Measurements from ENCODE around the gene FHOD3.
"Not testable (repeated sequence)": the region's sequence is repeated elsewhere in the genome, so short reads cannot be mapped to it uniquely, and the experiment has no call there.

The FHOD3 gene

DNA sequence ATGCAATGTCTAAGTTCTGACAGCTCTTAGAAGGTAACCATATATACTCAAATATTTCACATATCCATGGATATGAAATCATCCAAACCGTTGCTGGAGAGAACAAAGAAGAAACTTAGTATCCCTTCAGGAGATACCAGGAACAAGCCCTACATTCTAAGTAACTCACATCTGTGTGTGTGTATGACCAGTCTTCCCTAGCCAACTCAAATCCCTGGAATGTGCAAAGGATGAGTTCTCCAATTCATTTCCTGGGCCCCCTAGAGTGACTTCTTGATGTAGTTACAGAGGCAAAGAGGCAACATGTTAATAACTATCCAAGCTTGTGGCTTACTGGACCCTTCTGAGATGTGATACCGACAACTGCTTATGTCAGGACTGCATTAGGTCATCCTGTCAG lies 511.2 kb downstream of the FHOD3 start:
- Mint-ChIP-seq H3K4me1 (peaks cover 4% of the 10 kb centered on the region), H3K27me3 (no peaks in the 10 kb centered on the region), H3K9me3 (no peaks in the 10 kb centered on the region), H3K4me3 (no peak overlapping the region), H3K27ac (no peak overlapping the region)
- ATAC-seq (no peak), DNase-seq (no peak)

DNA sequence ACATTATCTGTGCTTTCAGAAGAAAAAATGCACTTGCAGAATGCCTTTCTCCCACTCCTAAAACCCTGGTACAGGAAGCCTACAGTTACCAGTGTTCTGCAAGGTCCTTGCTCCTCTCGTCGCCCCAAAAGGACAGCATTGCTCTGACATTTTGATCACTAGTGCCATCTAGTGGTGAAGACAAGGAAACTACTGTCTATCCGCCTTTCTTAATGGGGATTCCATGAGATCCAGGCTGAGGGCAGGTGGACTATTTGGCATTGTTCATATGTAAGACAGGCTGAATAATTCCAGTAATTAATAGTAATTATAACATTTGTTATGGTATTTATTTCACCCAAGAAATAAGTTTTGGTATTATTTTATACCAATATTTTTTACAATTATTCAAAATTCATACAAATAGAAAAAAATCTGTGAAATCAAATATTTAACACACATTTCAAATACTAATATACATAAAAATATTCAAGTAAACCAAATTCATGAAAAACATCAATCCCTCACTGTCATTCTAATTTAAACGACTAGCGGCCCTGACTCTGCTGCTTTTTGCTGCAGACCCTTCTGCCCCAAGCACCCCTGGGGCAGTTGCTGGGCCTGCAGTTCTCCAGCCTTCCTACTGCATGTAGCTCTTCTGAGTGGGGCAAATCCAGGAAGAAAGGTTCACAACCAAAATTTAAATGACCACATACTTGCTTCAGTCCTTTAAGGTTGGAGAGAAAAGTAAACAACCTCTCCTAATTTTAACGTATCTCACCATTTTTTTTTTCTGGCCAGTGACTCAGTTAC lies 512.3 kb downstream of the FHOD3 start:
- Mint-ChIP-seq H3K4me1 (peaks cover 6% of the 10 kb centered on the region), H3K9me3 (no peaks in the 10 kb centered on the region), H3K4me3 (no peak overlapping the region), H3K27me3 (no peaks in the 10 kb centered on the region), H3K27ac (peak overlapping the region in 1 of 2 donors; percentile 48)
- ATAC-seq (peak; percentile 82), DNase-seq (peak; percentile 19 to 20)

DNA sequence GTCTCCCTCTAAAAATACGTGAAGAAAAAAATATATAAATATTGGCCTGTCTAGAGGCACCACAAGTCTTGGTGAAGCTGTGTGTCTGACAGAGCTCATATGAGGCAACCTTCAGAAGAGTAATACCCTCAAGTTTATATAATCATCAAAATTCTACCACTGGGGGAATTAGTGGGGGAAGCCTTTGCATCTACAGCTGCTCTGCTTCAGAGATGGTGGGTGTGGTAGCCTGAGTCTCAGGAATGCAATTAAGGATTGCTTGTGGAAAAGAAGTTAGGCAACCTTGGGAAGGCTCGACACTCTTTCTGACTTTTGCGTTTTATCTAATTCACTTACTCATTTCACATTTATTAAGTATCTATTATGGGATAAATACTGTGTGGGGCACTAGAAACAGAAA lies 513.9 kb downstream of the FHOD3 start:
- Mint-ChIP-seq H3K4me1 (peaks cover 6% of the 10 kb centered on the region), H3K27me3 (no peaks in the 10 kb centered on the region), H3K4me3 (no peak overlapping the region), H3K9me3 (no peaks in the 10 kb centered on the region), H3K27ac (peak overlapping the region in 1 of 2 donors; percentile 27)
- DNase-seq, result no peak
- ATAC-seq, result no peak

DNA sequence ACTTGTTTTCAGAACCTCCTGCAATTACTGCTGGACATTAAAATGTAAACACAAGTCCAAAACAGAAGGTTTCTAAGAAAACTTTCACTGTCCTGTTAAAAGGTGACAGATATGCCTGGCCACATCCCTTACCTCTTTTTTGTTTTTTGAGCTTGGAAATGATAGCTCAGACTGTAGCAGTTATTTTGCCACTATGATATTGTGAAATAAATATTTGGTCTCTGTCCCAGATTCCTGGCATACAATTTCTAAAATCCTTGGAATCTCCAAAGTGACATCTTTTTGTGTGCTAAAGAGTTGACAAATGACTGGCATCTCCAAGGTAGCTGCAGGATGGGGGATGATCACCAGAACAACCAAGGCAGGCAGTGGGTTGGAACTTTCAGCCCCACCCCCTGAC lies 514.4 kb downstream of the FHOD3 start:
- H3K4me3 Mint-ChIP-seq, result no peak overlapping the region
- DNase-seq (no peak), ATAC-seq (no peak)
- H3K27me3 Mint-ChIP-seq, result no peaks in the 10 kb centered on the region
- H3K9me3 Mint-ChIP-seq, result no peaks in the 10 kb centered on the region
- peak overlapping the region in 1 of 2 donors; percentile 82 for H3K27ac Mint-ChIP-seq
- H3K4me1 Mint-ChIP-seq, result peaks cover 6% of the 10 kb centered on the region

DNA sequence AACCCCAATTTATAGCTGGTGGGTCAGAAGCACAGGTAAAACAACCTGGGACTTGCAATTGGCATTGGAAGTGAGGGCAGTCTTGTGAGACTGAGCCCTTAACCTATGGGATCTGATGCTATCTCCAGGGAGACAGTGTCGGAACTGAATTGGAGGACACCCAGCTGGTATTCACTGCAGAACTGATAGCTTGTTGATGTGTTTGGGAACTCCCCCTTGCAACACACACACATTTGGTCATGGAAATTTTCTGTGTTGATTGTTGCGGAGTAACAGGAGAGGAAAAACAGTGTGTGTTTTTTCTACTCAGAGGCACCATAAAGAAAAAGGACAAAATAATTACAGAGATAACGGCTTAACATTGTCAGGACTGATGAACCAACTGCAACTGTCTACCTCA lies 515.2 kb downstream of the FHOD3 start:
- no peak overlapping the region for H3K27ac Mint-ChIP-seq

DNA sequence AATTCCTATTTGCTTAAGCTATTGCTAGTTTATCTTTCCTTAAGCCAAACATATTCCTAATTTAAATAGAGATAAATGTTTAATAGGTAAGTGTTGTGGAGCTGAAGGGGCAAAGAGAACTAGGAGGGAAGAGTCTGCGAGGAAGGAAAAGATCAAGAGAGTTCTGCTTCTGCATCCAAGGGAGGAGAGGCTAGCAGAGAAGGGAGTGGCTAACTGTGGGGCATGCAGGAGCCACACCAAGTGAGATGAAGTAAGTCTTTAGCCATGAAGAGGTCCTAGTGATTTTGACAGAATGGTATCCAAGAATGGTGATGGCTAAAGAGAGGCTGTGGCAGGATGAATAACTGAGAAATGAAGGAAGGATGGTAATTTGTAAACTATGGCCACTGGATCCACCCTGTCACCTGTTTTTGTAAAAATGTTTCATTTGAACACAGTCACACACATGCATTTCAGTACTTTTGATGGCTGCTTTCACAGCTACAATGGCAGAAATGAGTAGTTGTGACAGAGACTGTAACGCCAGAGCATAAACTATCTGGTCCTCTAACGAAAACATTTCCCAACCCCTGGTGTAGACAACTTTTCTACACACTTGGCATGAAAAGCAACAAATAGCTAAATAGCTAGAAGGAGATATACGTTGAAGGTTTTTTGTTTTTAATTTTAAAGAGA lies 515.7 kb downstream of the FHOD3 start:
- H3K27ac Mint-ChIP-seq, result peak overlapping the region in 1 of 2 donors; percentile 13
- DNase-seq (no peak), ATAC-seq (no peak)
- H3K4me1 Mint-ChIP-seq, result peaks cover 6% of the 10 kb centered on the region
- no peaks in the 10 kb centered on the region for H3K27me3 Mint-ChIP-seq
- no peaks in the 10 kb centered on the region for H3K9me3 Mint-ChIP-seq
- no peak overlapping the region for H3K4me3 Mint-ChIP-seq

More for the DNA sequence above, 515.2 kb downstream of the FHOD3 start:
- ATAC-seq, result no peak
- no peak overlapping the region for H3K4me3 Mint-ChIP-seq
- no peaks in the 10 kb centered on the region for H3K27me3 Mint-ChIP-seq
- H3K4me1 Mint-ChIP-seq, result peaks cover 6% of the 10 kb centered on the region
- H3K9me3 Mint-ChIP-seq, result no peaks in the 10 kb centered on the region
- DNase-seq, result no peak

DNA sequence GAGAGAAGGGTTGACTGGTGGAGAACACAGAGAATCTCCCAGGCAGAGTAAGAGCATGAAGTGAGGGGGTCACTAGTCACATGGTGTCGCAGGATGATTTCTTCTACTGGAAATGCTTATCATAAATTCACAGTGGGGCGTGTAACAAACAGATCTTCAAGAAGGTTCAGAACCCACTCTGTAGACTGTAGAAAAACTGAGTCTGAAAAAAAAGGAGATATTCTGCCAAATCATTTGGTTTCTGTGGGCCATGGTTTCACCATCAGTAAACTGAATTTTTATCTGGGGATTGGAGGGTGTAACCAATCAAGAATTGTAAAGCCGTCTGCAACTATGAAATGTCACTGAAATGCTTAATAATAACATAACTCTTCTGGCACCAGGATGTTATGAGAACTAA lies 516.3 kb downstream of the FHOD3 start:
- DNase-seq (no peak), ATAC-seq (no peak)
- Mint-ChIP-seq H3K4me3 (no peak overlapping the region), H3K27me3 (no peaks in the 10 kb centered on the region), H3K9me3 (no peaks in the 10 kb centered on the region), H3K4me1 (peaks cover 6% of the 10 kb centered on the region), H3K27ac (peak overlapping the region in 1 of 2 donors; percentile 36)

DNA sequence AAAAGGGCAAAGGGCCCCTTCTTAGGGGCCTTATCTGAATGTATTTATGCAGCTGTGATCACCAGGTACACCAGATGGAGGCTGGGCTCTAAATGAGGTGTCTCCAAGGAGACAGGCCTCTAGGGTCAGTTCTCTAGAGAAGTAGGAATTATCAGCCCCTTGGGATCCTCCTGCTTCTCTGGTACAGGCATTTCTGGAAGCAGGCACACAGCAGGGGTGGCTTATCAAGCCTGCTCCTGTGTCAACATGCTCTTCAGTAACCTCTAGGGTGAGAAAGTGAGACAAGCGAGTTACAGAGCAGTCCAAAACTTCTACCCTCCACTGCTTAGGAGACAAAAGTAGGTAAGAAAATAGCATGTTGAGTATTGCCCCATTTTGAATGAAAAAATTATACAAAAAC lies 517.5 kb downstream of the FHOD3 start:
- Mint-ChIP-seq H3K4me1 (peaks cover 6% of the 10 kb centered on the region), H3K27ac (no peak overlapping the region), H3K9me3 (no peaks in the 10 kb centered on the region), H3K27me3 (no peaks in the 10 kb centered on the region), H3K4me3 (no peak overlapping the region)
- no peak for DNase-seq
- ATAC-seq, result no peak

DNA sequence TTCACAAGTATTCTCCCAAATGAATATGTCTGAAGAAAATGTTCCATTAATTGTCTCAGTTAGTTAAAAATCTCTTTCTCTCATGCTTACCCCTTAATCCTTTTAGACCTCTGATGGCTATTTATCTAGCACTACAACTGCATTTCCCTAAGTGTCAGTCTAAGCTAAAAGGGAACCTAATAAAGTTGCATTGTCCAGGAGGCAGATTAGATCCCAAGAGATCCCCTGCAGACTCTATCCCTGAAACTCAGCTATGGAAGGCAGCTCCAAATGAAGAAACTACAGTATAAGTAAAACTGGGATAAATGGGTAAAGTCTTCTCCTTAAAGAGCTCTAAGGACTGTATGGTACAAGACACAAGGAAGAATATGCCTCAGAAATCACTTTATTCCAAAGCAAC lies 518.6 kb downstream of the FHOD3 start:
- H3K9me3 Mint-ChIP-seq, H3K27me3 Mint-ChIP-seq, ATAC-seq, H3K4me1 Mint-ChIP-seq, H3K4me3 Mint-ChIP-seq, DNase-seq: not testable (repeated sequence)
- H3K27ac Mint-ChIP-seq, result peak overlapping the region in 1 of 2 donors; percentile 17

DNA sequence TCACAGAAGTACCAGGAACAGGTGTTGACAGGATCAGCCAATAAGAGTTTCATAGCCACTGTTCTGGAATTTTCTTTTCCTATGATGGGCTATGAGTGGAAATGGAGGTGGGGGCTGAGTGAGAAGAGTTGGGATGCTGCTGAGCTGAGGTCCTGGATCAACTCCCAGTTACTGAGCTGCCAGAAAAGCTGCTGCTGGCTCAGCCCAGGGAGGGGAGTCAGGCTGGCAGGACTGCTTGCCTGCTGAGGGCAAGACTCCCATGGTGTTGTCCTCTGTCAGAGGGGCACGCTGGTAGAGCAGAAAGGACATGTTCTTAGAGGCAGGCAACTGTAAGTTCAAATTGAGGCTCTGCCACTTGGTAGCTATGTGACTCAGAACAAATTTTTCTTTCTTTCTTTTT lies 519.5 kb downstream of the FHOD3 start:
- Mint-ChIP-seq H3K27ac (no peak overlapping the region), H3K9me3 (no peaks in the 10 kb centered on the region), H3K4me3 (no peak overlapping the region), H3K27me3 (no peaks in the 10 kb centered on the region), H3K4me1 (peaks cover 6% of the 10 kb centered on the region)
- DNase-seq (no peak), ATAC-seq (no peak)

DNA sequence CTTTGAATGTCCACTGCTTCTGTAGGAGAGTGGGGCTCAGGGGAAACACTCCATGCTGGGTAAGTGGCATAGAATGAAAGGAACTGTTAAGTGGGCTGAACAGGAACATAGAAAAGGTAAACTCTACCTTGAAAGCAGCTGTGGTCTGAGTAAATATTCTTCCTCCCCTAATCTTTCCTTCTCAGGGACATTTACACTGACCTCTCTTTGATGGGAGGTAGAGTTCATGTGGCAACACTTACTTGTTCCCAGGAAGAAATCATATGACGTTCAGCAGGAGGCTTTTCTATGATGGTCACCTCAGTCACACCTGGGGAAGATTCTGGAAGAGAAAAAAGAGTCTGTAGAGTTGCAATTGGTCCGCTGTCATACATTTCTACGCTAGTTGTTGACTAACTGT lies 521.1 kb downstream of the FHOD3 start:
- Mint-ChIP-seq H3K27ac (no peak overlapping the region), H3K9me3 (no peaks in the 10 kb centered on the region), H3K4me3 (no peak overlapping the region), H3K27me3 (no peaks in the 10 kb centered on the region), H3K4me1 (peaks cover 3% of the 10 kb centered on the region)
- DNase-seq (no peak), ATAC-seq (no peak)

DNA sequence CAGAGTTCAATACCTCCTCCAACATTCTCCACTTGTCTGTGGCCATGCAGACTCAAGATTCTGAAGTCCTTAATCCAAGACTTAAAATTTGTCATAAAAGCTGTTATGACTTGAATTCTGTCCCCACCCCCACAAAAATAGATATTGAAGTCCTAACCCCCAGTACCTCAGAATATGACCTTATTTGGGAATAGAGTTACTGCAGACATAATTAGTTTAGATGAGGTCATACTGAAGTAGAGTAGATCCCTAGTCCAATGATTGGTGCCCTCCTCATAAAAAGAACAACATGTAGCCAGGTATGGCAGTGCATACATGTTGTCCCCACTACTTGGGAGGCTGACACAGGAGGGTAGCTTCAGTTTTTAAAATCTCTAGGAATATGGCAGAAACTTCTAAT lies 522.1 kb downstream of the FHOD3 start:
- Mint-ChIP-seq H3K4me1 (peaks cover 10% of the 10 kb centered on the region), H3K27me3 (no peaks in the 10 kb centered on the region), H3K27ac (no peak overlapping the region), H3K4me3 (no peak overlapping the region), H3K9me3 (no peaks in the 10 kb centered on the region)
- DNase-seq, result no peak
- ATAC-seq, result no peak

DNA sequence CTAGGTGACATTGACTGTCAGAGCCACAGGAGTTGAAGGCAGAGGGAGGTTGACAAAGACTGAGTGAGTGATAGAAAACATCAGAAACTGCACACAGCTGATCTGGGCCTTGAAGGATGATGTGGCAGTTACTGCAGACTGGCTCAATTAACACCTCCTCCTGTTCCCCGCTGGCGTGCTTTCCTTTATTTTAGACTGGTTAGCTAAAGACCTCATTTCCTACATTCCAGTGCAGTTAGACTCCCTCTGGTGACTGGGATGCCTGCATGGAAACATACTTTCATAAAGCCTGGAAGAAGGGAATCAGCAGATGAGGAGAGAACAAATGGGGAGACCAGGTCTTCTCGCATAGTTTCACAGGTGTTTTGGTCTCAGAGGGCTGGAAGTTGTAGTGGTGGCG lies 524.2 kb downstream of the FHOD3 start:
- no peak overlapping the region for H3K4me3 Mint-ChIP-seq
- no peak for DNase-seq
- H3K27ac Mint-ChIP-seq, result no peak overlapping the region
- H3K27me3 Mint-ChIP-seq, result no peaks in the 10 kb centered on the region
- no peak for ATAC-seq
- no peaks in the 10 kb centered on the region for H3K9me3 Mint-ChIP-seq
- peaks cover 11% of the 10 kb centered on the region for H3K4me1 Mint-ChIP-seq

DNA sequence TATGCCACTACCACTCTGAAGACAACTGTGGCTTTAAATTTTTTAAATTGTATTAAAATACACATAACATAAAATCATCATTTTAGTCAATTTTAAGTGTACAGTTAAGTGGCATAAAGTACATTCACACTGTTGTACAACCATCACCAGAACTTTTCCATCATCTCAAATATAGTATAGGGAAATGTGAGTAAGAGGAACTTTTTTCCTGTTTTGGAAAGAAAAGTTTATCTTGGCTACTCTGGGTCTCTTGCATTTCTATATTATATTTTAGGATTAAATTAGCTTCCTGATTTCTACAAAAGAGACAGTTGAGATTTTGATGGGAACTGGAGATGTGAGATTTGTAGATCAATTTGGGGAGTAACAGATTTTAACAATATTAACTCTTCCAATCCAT lies 528.0 kb downstream of the FHOD3 start:
- peaks cover 36% of the 10 kb centered on the region for H3K4me1 Mint-ChIP-seq
- no peak overlapping the region for H3K27ac Mint-ChIP-seq
- no peaks in the 10 kb centered on the region for H3K27me3 Mint-ChIP-seq
- no peak overlapping the region for H3K4me3 Mint-ChIP-seq
- DNase-seq, result no peak
- ATAC-seq, result no peak
- no peaks in the 10 kb centered on the region for H3K9me3 Mint-ChIP-seq

DNA sequence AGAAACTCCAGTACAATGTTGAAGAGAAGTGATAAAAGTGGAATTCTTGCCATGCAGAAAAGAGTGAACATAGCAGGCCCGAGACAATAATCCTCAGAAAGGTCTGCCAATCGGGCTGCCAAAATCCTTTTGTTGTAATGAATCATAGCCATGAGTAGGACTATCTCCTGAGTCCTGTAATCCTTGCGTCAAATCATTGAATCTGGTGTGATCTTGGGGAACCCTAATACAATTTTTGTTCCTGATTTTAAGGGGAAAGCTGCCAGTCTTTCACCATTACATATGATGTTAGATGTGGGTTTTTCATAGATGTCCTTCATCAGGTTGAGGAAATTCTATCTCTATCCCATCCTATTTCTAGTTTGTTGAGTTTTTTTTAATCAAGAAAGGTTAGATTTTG lies 529.0 kb downstream of the FHOD3 start:
- H3K27ac Mint-ChIP-seq, result no peak overlapping the region
- H3K4me1 Mint-ChIP-seq, result peaks cover 43% of the 10 kb centered on the region
- no peak for DNase-seq
- ATAC-seq, result no peak
- H3K27me3 Mint-ChIP-seq, result no peaks in the 10 kb centered on the region
- no peaks in the 10 kb centered on the region for H3K9me3 Mint-ChIP-seq
- H3K4me3 Mint-ChIP-seq, result no peak overlapping the region

DNA sequence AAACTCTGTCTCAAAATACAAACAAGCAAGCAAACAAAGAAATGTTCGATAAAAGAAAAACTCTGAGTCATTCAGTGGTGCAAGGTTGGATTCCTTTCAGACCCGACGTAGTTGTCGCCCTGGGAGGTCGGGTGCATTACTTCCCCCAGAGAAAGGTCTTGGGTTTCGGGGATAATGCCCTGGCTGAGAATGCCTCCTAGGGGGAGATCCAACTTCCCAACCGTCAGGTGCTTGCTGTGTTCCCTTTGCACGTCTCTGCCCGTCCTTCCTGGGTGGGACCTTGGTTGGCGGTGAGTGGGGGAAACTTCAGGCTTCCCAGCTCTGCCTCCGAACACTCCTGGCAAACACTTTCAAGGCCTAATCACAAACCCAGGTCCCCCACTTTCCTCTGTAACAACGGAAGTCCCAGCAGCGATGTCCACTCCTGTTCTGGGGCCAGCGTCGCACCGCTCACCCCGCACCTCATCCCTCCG lies 530.7 kb downstream of the FHOD3 start:
- DNase-seq (peak in 1 of 2 donors; percentile 26), ATAC-seq (no peak)
- peak overlapping the region; percentile 91 to 96 for H3K27ac Mint-ChIP-seq
- H3K9me3 Mint-ChIP-seq, result no peaks in the 10 kb centered on the region
- H3K4me3 Mint-ChIP-seq, result peak overlapping the region; percentile 87
- no peaks in the 10 kb centered on the region for H3K27me3 Mint-ChIP-seq
- H3K4me1 Mint-ChIP-seq, result peaks cover 48% of the 10 kb centered on the region

All from stimulated activated naive CD8-positive, alpha-beta T cell treated with anti-CD3 and anti-CD28 coated beads, Interleukin-15, amount 100 ng/mL, for 72 hours (primary cell).